DOHH2 (cell line): ENCODE results near the gene DPP6.

ENCODE experiments used
- H3F3A ChIP-seq: fragments of 200-600 bp; sonication (generic), shearing (Covaris generic); 2 replicates; pipeline ENCODE4 v1.6.0; 2016; ENCODE audit warnings: antibody characterized with exemption, mild to moderate bottlenecking; ENCODE audit not compliant: control insufficient read depth, insufficient read depth
- H3K27ac ChIP-seq: fragments of 200-600 bp; sonication (generic); 2 replicates; pipeline ENCODE4 v1.5.1; 2014; ENCODE audit warnings: low read depth, mild to moderate bottlenecking, low read length, moderate library complexity
- H3K27me3 ChIP-seq: fragments of 200-600 bp; sonication (generic); 2 replicates; pipeline ENCODE4 v1.6.1; 2014; ENCODE audit warnings: mild to moderate bottlenecking, low read length, mixed read lengths; ENCODE audit not compliant: control insufficient read depth
- H3K36me3 ChIP-seq: fragments of 200-600 bp; sonication (generic); 2 replicates; pipeline ENCODE4 v1.6.1; 2014; ENCODE audit warnings: mild to moderate bottlenecking, low read length, moderate library complexity, mixed read lengths; ENCODE audit not compliant: control insufficient read depth
- H3K4me1 ChIP-seq: fragments of 200-600 bp; sonication (generic); 2 replicates; pipeline ENCODE4 v1.6.1; 2014; ENCODE audit warnings: mild to moderate bottlenecking, low read length, mixed read lengths; ENCODE audit not compliant: control insufficient read depth
- H3K4me2 ChIP-seq: fragments of 200-600 bp; sonication (generic); 2 replicates; pipeline ENCODE4 v1.6.0; 2014; ENCODE audit warnings: mild to moderate bottlenecking, low read length, moderate library complexity
- H3K4me3 ChIP-seq: fragments of 200-600 bp; sonication (generic); 2 replicates; pipeline ENCODE4 v1.5.1; 2014; ENCODE audit warnings: mild to moderate bottlenecking, low read length, mixed read lengths
- H3K79me2 ChIP-seq: fragments of 200-600 bp; sonication (generic); 2 replicates; pipeline ENCODE4 v1.6.1; 2014; ENCODE audit warnings: mild to moderate bottlenecking, low read length, mixed read lengths; ENCODE audit not compliant: control insufficient read depth
- H3K9me2 ChIP-seq: fragments of 200-600 bp; sonication (generic); replicated peaks from 2 replicates; pipeline ENCODE4 v1.6.1; 2014; ENCODE audit warnings: mild to moderate bottlenecking, low read length, mixed read lengths; ENCODE audit not compliant: control insufficient read depth
- H3K9me3 ChIP-seq: fragments of 200-600 bp; sonication (generic); 2 replicates; pipeline ENCODE4 v1.6.1; 2014; ENCODE audit warnings: antibody characterized with exemption, low read length, mixed read lengths; ENCODE audit not compliant: control insufficient read depth, insufficient read depth
- H4K20me1 ChIP-seq: fragments of 200-600 bp; sonication (generic); 2 replicates; pipeline ENCODE4 v1.6.0; 2014; ENCODE audit warnings: low read depth, mild to moderate bottlenecking, antibody characterized with exemption, low read length, moderate library complexity; ENCODE audit not compliant: control insufficient read depth, insufficient read depth
- EZH2phosphoT487 ChIP-seq: fragments of 200-600 bp; sonication (generic); IDR thresholded peaks from 2 replicates; pipeline ENCODE4 v1.6.1; 2017; ENCODE audit warnings: borderline replicate concordance, mild to moderate bottlenecking, antibody characterized with exemption, low read length, moderate library complexity, mixed read lengths
- TF ChIP-seq, protein P1 (sequence below): fragments of 200-600 bp; sonication (generic); IDR thresholded peaks from one replicate; pipeline ENCODE4 v1.5.1; 2014; ENCODE audit warnings: antibody characterized with exemption, mild to moderate bottlenecking, low read depth, low read length; ENCODE audit not compliant: poor library complexity, severe bottlenecking

DPP6 gene

DNA sequence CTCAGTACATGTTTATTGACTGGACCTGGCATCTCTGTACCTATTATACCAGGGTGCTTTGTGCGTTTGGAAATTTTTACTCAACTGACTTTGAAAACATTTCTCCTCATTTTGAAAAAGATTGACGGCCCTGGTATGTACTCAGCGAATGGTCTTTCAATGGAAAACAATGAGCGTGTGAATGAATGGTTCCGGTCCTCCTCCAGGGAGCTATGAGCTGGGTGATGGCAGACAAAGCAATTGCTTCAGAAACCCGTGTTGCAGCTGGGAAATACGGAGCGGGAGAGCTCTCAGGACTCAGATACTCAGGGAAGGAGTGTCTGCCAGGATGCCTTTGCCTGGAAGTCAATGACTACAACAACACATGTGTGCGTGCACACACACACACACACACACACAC, 824.8 kb downstream of the DPP6 start:
- no peaks in the 10 kb centered on the region for H4K20me1 ChIP-seq
- TF ChIP-seq, protein P1, sequence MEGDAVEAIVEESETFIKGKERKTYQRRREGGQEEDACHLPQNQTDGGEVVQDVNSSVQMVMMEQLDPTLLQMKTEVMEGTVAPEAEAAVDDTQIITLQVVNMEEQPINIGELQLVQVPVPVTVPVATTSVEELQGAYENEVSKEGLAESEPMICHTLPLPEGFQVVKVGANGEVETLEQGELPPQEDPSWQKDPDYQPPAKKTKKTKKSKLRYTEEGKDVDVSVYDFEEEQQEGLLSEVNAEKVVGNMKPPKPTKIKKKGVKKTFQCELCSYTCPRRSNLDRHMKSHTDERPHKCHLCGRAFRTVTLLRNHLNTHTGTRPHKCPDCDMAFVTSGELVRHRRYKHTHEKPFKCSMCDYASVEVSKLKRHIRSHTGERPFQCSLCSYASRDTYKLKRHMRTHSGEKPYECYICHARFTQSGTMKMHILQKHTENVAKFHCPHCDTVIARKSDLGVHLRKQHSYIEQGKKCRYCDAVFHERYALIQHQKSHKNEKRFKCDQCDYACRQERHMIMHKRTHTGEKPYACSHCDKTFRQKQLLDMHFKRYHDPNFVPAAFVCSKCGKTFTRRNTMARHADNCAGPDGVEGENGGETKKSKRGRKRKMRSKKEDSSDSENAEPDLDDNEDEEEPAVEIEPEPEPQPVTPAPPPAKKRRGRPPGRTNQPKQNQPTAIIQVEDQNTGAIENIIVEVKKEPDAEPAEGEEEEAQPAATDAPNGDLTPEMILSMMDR = no peak
- TF ChIP-seq EZH2phosphoT487 = no peak
- H3K79me2 ChIP-seq = no peaks in the 10 kb centered on the region
- H3K9me2 ChIP-seq = no peaks in the 10 kb centered on the region
- H3K27me3 ChIP-seq = no peaks in the 10 kb centered on the region
- H3F3A ChIP-seq = no peaks in the 10 kb centered on the region
- H3K9me3 ChIP-seq = peaks cover 17% of the 10 kb centered on the region; the same call in 1 of the 2 replicates
- no peak overlapping the region for H3K4me2 ChIP-seq
- H3K36me3 ChIP-seq = no peaks in the 10 kb centered on the region
- H3K27ac ChIP-seq = no peak overlapping the region
- H3K4me3 ChIP-seq = no peak overlapping the region
- no peaks in the 10 kb centered on the region for H3K4me1 ChIP-seq

DNA sequence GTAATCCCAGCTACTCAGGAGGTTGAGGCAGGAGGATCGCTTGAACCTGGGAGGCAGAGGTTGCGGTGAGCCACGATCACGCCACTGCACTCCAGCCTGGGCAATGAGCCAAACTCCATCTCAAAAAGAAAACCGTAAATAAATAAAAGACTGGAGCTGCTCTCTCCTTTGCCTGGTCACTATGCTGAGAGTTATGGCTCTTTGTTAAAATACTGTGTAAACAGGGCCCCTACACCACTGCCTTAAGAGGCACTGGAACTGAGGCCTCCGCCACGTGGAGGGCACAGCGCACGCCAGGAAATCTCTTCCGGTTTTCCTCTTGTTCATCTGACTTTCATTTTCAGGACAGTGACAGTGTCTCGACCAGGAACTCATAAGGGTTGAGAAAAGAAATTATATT, 827.4 kb downstream of the DPP6 start:
- Histone ChIP-seq H3K9me3 (peaks cover 32% of the 10 kb centered on the region), H3K27me3 (no peaks in the 10 kb centered on the region)
- TF ChIP-seq, protein P1 = no peak
- no peak for TF ChIP-seq EZH2phosphoT487

DNA sequence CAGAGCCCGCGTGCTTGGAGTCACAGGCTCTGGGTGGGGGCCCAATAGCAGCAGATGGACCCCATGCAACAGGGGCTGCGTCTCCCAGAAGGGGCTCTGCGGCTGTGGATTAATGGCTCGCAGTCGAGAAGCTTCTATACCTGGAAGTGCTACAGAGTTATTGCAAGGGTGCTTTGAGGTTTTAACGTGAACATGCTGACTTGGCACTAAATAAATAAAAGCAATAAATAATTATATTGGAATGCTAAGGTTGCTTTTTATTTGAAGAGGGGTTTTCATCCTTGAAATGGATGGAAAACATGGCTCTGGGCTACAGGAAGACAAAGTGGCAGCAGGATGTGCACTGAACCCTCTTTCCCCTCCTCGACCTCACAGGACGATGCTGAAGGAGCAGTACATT, 828.3 kb downstream of the DPP6 start:
- Histone ChIP-seq H3K9me2 (no peaks in the 10 kb centered on the region), H3K4me1 (no peaks in the 10 kb centered on the region), H4K20me1 (no peaks in the 10 kb centered on the region), H3K9me3 (peaks cover 38% of the 10 kb centered on the region), H3K4me3 (no peak overlapping the region), H3K79me2 (no peaks in the 10 kb centered on the region), H3K27ac (no peak overlapping the region), H3F3A (no peaks in the 10 kb centered on the region), H3K27me3 (no peaks in the 10 kb centered on the region), H3K4me2 (no peak overlapping the region), H3K36me3 (no peaks in the 10 kb centered on the region)
- TF ChIP-seq, protein P1 = no peak

More for the DNA sequence above, 827.4 kb downstream of the DPP6 start:
- H3K4me2 ChIP-seq = no peak overlapping the region
- H3K4me3 ChIP-seq = no peak overlapping the region
- H3K36me3 ChIP-seq = no peaks in the 10 kb centered on the region
- no peaks in the 10 kb centered on the region for H3K9me2 ChIP-seq
- H3K4me1 ChIP-seq = no peaks in the 10 kb centered on the region
- H3K27ac ChIP-seq = no peak overlapping the region
- no peaks in the 10 kb centered on the region for H3F3A ChIP-seq
- H4K20me1 ChIP-seq = no peaks in the 10 kb centered on the region
- no peaks in the 10 kb centered on the region for H3K79me2 ChIP-seq

DNA sequence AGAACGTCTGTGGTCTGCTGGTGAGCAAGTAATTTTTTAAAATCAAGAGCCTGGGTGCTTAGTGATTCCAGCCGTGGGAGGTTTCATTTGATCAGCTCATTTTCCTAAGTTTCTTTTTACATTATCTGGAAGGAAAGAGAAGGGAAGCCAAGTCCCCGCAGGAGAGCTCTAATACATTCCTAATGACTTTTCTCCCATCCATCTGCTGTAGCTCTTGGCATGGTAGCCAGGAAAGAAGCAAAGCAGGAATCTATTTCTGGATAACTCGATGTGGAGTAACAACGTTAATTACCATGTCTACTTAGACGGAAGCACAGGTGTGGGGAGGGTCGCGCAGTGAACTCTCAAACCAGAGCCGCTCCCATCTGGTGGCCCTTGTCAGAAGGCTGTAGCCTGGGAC, 828.8 kb downstream of the DPP6 start:
- H3K4me1 ChIP-seq = no peaks in the 10 kb centered on the region
- H3K4me3 ChIP-seq = no peak overlapping the region
- H3K27me3 ChIP-seq = no peaks in the 10 kb centered on the region
- no peaks in the 10 kb centered on the region for H3F3A ChIP-seq
- H3K79me2 ChIP-seq = no peaks in the 10 kb centered on the region
- no peaks in the 10 kb centered on the region for H3K9me2 ChIP-seq
- H3K27ac ChIP-seq = no peak overlapping the region
- peaks cover 38% of the 10 kb centered on the region for H3K9me3 ChIP-seq
- H4K20me1 ChIP-seq = no peaks in the 10 kb centered on the region
- TF ChIP-seq EZH2phosphoT487 = no peak
- TF ChIP-seq, protein P1 = no peak
- no peak overlapping the region for H3K4me2 ChIP-seq
- H3K36me3 ChIP-seq = no peaks in the 10 kb centered on the region
